GM18517 (cell line): ENCODE results near the gene ADAMTS5.

ENCODE experiments used
- ATAC-seq: cut with Tn5 transposase; IDR thresholded peaks from one replicate; pipeline ENCODE4 v1.9.1; 2021; ENCODE audit warnings: mild to moderate bottlenecking, moderate library complexity; ENCODE audit not compliant: unreplicated experiment

Gene ADAMTS5

GRCh38 chr21:26949830-26950229 is 17.1 kb downstream of the ADAMTS5 start:
- ATAC-seq, result no peak

GRCh38 chr21:26948194-26948593 is 18.7 kb downstream of the ADAMTS5 start:
- no peak for ATAC-seq

GRCh38 chr21:26946744-26947446 is 20.0 kb downstream of the ADAMTS5 start:
- ATAC-seq, result no peak

GRCh38 chr21:26945916-26946675 is 20.8 kb downstream of the ADAMTS5 start:
- ATAC-seq, result no peak

- ATAC-seq, result no peak
Observed at GRCh38 chr21:26943921-26944320, 23.0 kb downstream of the ADAMTS5 start.

GRCh38 chr21:26941421-26941820 is 25.5 kb downstream of the ADAMTS5 start:
- ATAC-seq, result no peak

GRCh38 chr21:26939601-26940111 is 27.2 kb downstream of the ADAMTS5 start:
- ATAC-seq, result no peak

- ATAC-seq, result no peak
Observed at GRCh38 chr21:26936641-26937040, 30.2 kb downstream of the ADAMTS5 start.

- no peak for ATAC-seq
Observed at GRCh38 chr21:26935977-26936376, 30.9 kb downstream of the ADAMTS5 start.

GRCh38 chr21:26934383-26934782 is 32.5 kb downstream of the ADAMTS5 start:
- no peak for ATAC-seq

- no peak for ATAC-seq
Observed at GRCh38 chr21:26933448-26933847, 33.4 kb downstream of the ADAMTS5 start.

- no peak for ATAC-seq
Observed at GRCh38 chr21:26925636-26926035, 41.3 kb downstream of the ADAMTS5 start.

GRCh38 chr21:26925122-26925521 is 41.8 kb downstream of the ADAMTS5 start:
- no peak for ATAC-seq

GRCh38 chr21:26923986-26924385 is 42.9 kb downstream of the ADAMTS5 start:
- ATAC-seq, result no peak

- ATAC-seq, result no peak
Observed at GRCh38 chr21:26920055-26920454, 46.8 kb downstream of the ADAMTS5 start.

- ATAC-seq, result no peak
Observed at GRCh38 chr21:26918323-26919079, 48.4 kb downstream of the ADAMTS5 start.

- ATAC-seq, result no peak
Observed at GRCh38 chr21:26916799-26917198, 50.1 kb downstream of the ADAMTS5 start.

GRCh38 chr21:26914557-26914956 is 52.3 kb downstream of the ADAMTS5 start:
- no peak for ATAC-seq

GRCh38 chr21:26912466-26912865 is 54.4 kb downstream of the ADAMTS5 start:
- ATAC-seq, result no peak

GRCh38 chr21:26909972-26910371 is 56.9 kb downstream of the ADAMTS5 start:
- ATAC-seq, result no peak

GRCh38 chr21:26900980-26901379 is 65.9 kb downstream of the ADAMTS5 start:
- no peak for ATAC-seq
